Measurements from ENCODE around the gene RMDN2.

- TF ChIP-seq CTCF (IDR thresholded peaks at IDR 0.05; ENCODE audit: low read length) (no peak), EZH2phosphoT487 (IDR thresholded peaks at IDR 0.05; ENCODE audit: low read length) (no peak)
These were observed 85.9 kb downstream of the RMDN2 start for GRCh38 chr2:38010995-38011394.
